ENCODE results near the gene MGST3. TPM values are rescaled to one million over a fixed set of nuclear protein-coding genes. Genes with fewer than 3 reads are reported as not detected.
"Not testable (repeated sequence)": the region's sequence is repeated elsewhere in the genome, so short reads cannot be mapped to it uniquely, and the experiment has no call there.

Gene MGST3
- total and polyA plus RNA-seq, 2 of the 13 experiments (the other 11 are each of a cell fraction or from before 2014, with no cell fraction given): 59.7 to 61.2 TPM

GRCh38 chr1:165605246-165605645 is 25.8 kb upstream of the MGST3 start:
- no peak overlapping the region for H2AFZ ChIP-seq (ENCODE audit: low read length)
- no peaks in the 10 kb centered on the region for H3K79me2 ChIP-seq (ENCODE audit: insufficient read depth, low read length)
- FAIRE-seq (no peak), DNase-seq (ENCODE audit: low spot score) (no peak), ATAC-seq (no peak)
- no peak overlapping the region for H3K27ac ChIP-seq (ENCODE audit: extremely low read length, insufficient read depth, low read length)
- no peak overlapping the region for H3K4me3 ChIP-seq (replicated peaks in 1 of 3; ENCODE audit: insufficient read depth in 1 of 3, low read depth in 2 of 3, low read length in 3 of 3)
- 43% methylated on average over 4 of the region's 4 CpGs for WGBS (ENCODE audit: low lambda C conversion rate)
- no peaks in the 10 kb centered on the region for H4K20me1 ChIP-seq (ENCODE audit: insufficient read depth, low read length)
- POLR2A ChIA-PET: no interaction called here
- TF ChIP-seq SRY (CRISPR knock-in tag; IDR thresholded peaks at IDR 0.05) (no peak), HNRNPUL1 (IDR thresholded peaks at IDR 0.05; ENCODE audit: low read depth, low read length) (no peak), HES4 (CRISPR knock-in tag; IDR thresholded peaks at IDR 0.05; ENCODE audit: borderline replicate concordance) (no peak), HHEX (CRISPR knock-in tag; IDR thresholded peaks at IDR 0.05) (no peak), MXD4 (CRISPR knock-in tag; IDR thresholded peaks at IDR 0.05) (no peak), JUN (CRISPR knock-in tag; IDR thresholded peaks at IDR 0.05) (no peak), ZKSCAN5 (CRISPR knock-in tag; IDR thresholded peaks at IDR 0.05) (no peak)
- CTCF ChIA-PET (ENCODE audit: low intra/inter-chr PET ratio, low total read pairs): no interaction called here
- peaks cover 20% of the 10 kb centered on the region for H3K4me1 ChIP-seq (ENCODE audit: insufficient read depth, low read length)
- intact Hi-C loops (cut with micrococcal nuclease; ENCODE audit: unreplicated experiment): no loop called here
- H3K9me3 ChIP-seq (ENCODE audit: low read length): no peaks in the 10 kb centered on the region
- H3K9ac ChIP-seq (ENCODE audit: insufficient read depth, low read depth, low read length): no peak overlapping the region
- no peaks in the 10 kb centered on the region for H3K36me3 ChIP-seq (replicated peaks in 1 of 2; ENCODE audit: control insufficient read depth in 1 of 2, insufficient read depth in 2 of 2, low read length in 2 of 2)
- no peaks in the 10 kb centered on the region; a peak in 1 of 5 replicates for H3K27me3 ChIP-seq (ENCODE audit: control insufficient read depth in 1 of 2, insufficient read depth in 2 of 2, low read length in 2 of 2)
- no TSS peak for BruUV-seq (replicated peaks)
- no peak overlapping the region for H3K4me2 ChIP-seq (ENCODE audit: low read depth, low read length)
- in situ Hi-C loops (cut with HindIII; ENCODE audit: extremely low pct_ligation_motif_present, low pct_unique_long_range_greater_than_20kb): no loop called here

DNA sequence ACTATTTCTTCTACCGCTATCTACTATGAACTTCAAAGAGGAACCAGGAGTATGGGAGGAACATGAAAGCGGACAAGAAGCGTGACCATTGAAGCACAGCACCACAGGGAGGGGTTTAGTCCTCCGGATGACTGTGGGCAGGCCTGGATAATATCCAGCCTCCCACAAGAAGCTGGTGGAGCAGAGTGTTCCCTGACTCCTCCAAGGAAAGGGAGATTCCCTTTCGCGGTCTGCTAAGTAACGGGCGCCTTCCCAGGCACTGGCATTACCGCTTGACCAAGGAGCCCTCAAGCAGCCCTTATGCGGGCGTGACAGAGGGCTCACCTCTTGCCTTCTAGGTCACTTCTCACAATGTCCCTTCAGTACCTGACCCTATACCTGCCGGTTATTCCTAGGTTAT is 24.4 kb upstream of the MGST3 start:
- FAIRE-seq; BruUV-seq (replicated peaks): not testable (repeated sequence)

More for the DNA sequence above, 24.4 kb upstream of the MGST3 start:
- in situ Hi-C loops (cut with HindIII; ENCODE audit: extremely low pct_ligation_motif_present, low pct_unique_long_range_greater_than_20kb); H3K9ac ChIP-seq (ENCODE audit: insufficient read depth, low read depth, low read length); CTCF ChIA-PET (ENCODE audit: low intra/inter-chr PET ratio, low total read pairs); H3K79me2 ChIP-seq (ENCODE audit: insufficient read depth, low read length); H3K9me3 ChIP-seq (ENCODE audit: low read length); intact Hi-C loops (cut with micrococcal nuclease; ENCODE audit: unreplicated experiment); H3K4me1 ChIP-seq (ENCODE audit: insufficient read depth, low read length); H3K27me3 ChIP-seq (ENCODE audit: control insufficient read depth in 1 of 2, insufficient read depth in 2 of 2, low read length in 2 of 2); H3K4me2 ChIP-seq (ENCODE audit: low read depth, low read length); H3K27ac ChIP-seq (ENCODE audit: extremely low read length, insufficient read depth, low read length); H4K20me1 ChIP-seq (ENCODE audit: insufficient read depth, low read length); ATAC-seq; POLR2A ChIA-PET; H2AFZ ChIP-seq (ENCODE audit: low read length); DNase-seq (ENCODE audit: low spot score); H3K36me3 ChIP-seq (replicated peaks in 1 of 2; ENCODE audit: control insufficient read depth in 1 of 2, insufficient read depth in 2 of 2, low read length in 2 of 2); H3K4me3 ChIP-seq (replicated peaks in 1 of 3; ENCODE audit: insufficient read depth in 1 of 3, low read depth in 2 of 3, low read length in 3 of 3): not testable (repeated sequence)
- WGBS (ENCODE audit: low lambda C conversion rate): 82% methylated on average over 11 of the region's 12 CpGs
